HCT116 (cell line): ENCODE results near the gene CHTF18. TPM values are rescaled to one million over a fixed set of nuclear protein-coding genes. Genes with fewer than 3 reads are reported as not detected.

Source experiments
- ATAC-seq: fragments of 200-7000 bp; cut with Tn5 transposase; 2 replicates; pipeline ENCODE4 v1.9.1; 2020; ENCODE audit warnings: mild to moderate bottlenecking, moderate library complexity
- BruUV-seq: library from RNA; stranded (reverse); fragments of 400-500 nt; replicated peaks from 2 replicates; lab custom pipeline; 2021; lab: Mats Ljungman, UMichigan
- CTCF ChIA-PET: fragments of 300-600 bp; sonication (Branson Sonifier 250); formaldehyde crosslinking; loops from one replicate; lab custom pipeline; 2021; ENCODE audit warnings: antibody characterized with exemption; lab: Charles Lee
- POLR2A ChIA-PET: fragments of 300-600, 350-600 bp; sonication (Branson Sonifier 250); formaldehyde crosslinking; loops from one replicate; lab custom pipeline; 2021; ENCODE audit warnings: antibody characterized with exemption; lab: Charles Lee
- RAD21 ChIA-PET, 2 experiments: fragments of 300-600 bp; sonication (Branson Sonifier 250); formaldehyde crosslinking; loops; one replicate each; lab custom pipeline; 2023; ENCODE audit warnings: low total read pairs in 2 of 2; ENCODE audit not compliant: uncharacterized antibody in 2 of 2, unreplicated experiment in 2 of 2, low non-redundant PET in 1 of 2; lab: Charles Lee
- DNase-seq: peaks from one replicate; pipeline ENCODE4 v3.0.0-alpha.2; 2010; ENCODE audit warnings: low read depth, low spot score
- H2AFZ ChIP-seq: fragments of 200-600 bp; shearing (Covaris generic), sonication (generic); 2 replicates; pipeline ENCODE4 v1.6.1; 2017; ENCODE audit warnings: low read depth, mixed run types, mixed read lengths, antibody characterized with exemption, low read length; ENCODE audit not compliant: poor library complexity, severe bottlenecking
- H3K27ac ChIP-seq: 2 replicates; pipeline ENCODE4 v1.5.1; 2012; ENCODE audit warnings: low read depth, low read length
- H3K27me3 ChIP-seq: fragments of 200-600 bp; sonication (generic); 2 replicates; pipeline ENCODE4 v1.6.1; 2016; ENCODE audit warnings: mixed run types, low read length, mixed read lengths; ENCODE audit not compliant: insufficient read depth
- H3K36me3 ChIP-seq, 2 experiments: fragments of 200-500 bp in 1 of 2; fragments of 200-600 bp in 1 of 2; sonication (Bioruptor generic) in 1 of 2; sonication (generic) in 1 of 2; 2 replicates each; pipeline versions ENCODE4 v1.5.1 to v1.6.1; 2014 to 2016; ENCODE audit warnings: low read length in 2 of 2, inconsistent platforms in 1 of 2, mixed read lengths in 1 of 2, mixed run types in 1 of 2; ENCODE audit not compliant: insufficient read depth in 2 of 2, control insufficient read depth in 1 of 2
- H3K4me1 ChIP-seq, 2 experiments: fragments of 200-600 bp in 1 of 2; sonication (generic) in 1 of 2; 2 replicates each; pipeline versions ENCODE4 v1.5.1 to v1.6.1; 2012 to 2017; ENCODE audit warnings: low read length in 2 of 2, inconsistent platforms in 1 of 2, mild to moderate bottlenecking in 1 of 2, mixed read lengths in 1 of 2, mixed run types in 1 of 2, moderate library complexity in 1 of 2; ENCODE audit not compliant: insufficient read depth in 2 of 2, control insufficient read depth in 1 of 2
- H3K4me2 ChIP-seq: fragments of 200-600 bp; sonication (generic); 2 replicates; pipeline ENCODE4 v1.6.1; 2017; ENCODE audit warnings: mixed run types, low read length, mixed read lengths
- H3K4me3 ChIP-seq, 2 experiments: fragments of 200-600 bp in 1 of 2; sonication (generic) in 1 of 2; replicated peaks in 1 of 2; 2 replicates each; pipeline ENCODE4 v1.5.1; 2011 to 2016; ENCODE audit warnings: low read length in 2 of 2, control low read depth in 1 of 2, low read depth in 1 of 2, mild to moderate bottlenecking in 1 of 2, mixed read lengths in 1 of 2, mixed run types in 1 of 2
- H3K79me2 ChIP-seq: fragments of 200-600 bp; sonication (generic); 2 replicates; pipeline ENCODE4 v1.6.1; 2017; ENCODE audit warnings: mild to moderate bottlenecking, mixed run types, low read length, moderate library complexity, mixed read lengths; ENCODE audit not compliant: insufficient read depth
- H3K9ac ChIP-seq: fragments of 200-600 bp; sonication (generic); 2 replicates; pipeline ENCODE4 v1.6.1; 2016; ENCODE audit warnings: low read length, mixed read lengths
- H3K9me2 ChIP-seq: fragments of 200-600 bp; sonication (generic), shearing (Covaris generic); 2 replicates; pipeline ENCODE4 v1.6.1; 2017; ENCODE audit warnings: mixed run types, mild to moderate bottlenecking, moderate library complexity; ENCODE audit not compliant: insufficient read depth
- H3K9me3 ChIP-seq, 2 experiments: fragments of 200-500 bp in 1 of 2; fragments of 200-600 bp in 1 of 2; sonication (Bioruptor generic) in 1 of 2; sonication (generic) in 1 of 2; 2 replicates each; pipeline ENCODE4 v1.6.1; 2014 to 2017; ENCODE audit warnings: low read length in 2 of 2, mixed read lengths in 2 of 2, inconsistent platforms in 1 of 2, low read depth in 1 of 2, mild to moderate bottlenecking in 1 of 2, mixed run types in 1 of 2, moderate library complexity in 1 of 2; ENCODE audit not compliant: control insufficient read depth in 1 of 2, insufficient read depth in 1 of 2
- H4K20me1 ChIP-seq: fragments of 200-600 bp; sonication (generic), shearing (Covaris generic); 2 replicates; pipeline ENCODE4 v1.6.1; 2017; ENCODE audit warnings: mixed run types, mild to moderate bottlenecking, moderate library complexity; ENCODE audit not compliant: insufficient read depth
- CBX3 ChIP-seq: IDR thresholded peaks from 2 replicates; pipeline ENCODE4 v1.6.1; 2012; ENCODE audit warnings: low read depth
- CEBPB ChIP-seq: IDR thresholded peaks from 2 replicates; pipeline ENCODE4 v1.6.1; 2012; ENCODE audit warnings: low read depth
- ELF1 ChIP-seq: IDR thresholded peaks from 2 replicates; pipeline ENCODE4 v1.6.1; 2012; ENCODE audit warnings: low read depth, borderline replicate concordance
- EZH2phosphoT487 ChIP-seq: fragments of 200-600 bp; IDR thresholded peaks from 2 replicates; pipeline ENCODE4 v1.6.1; 2018; ENCODE audit warnings: antibody characterized with exemption, borderline replicate concordance
- FOSL1 ChIP-seq: IDR thresholded peaks from 2 replicates; pipeline ENCODE4 v1.6.1; 2012; ENCODE audit warnings: low read depth
- JUND ChIP-seq: IDR thresholded peaks from 2 replicates; pipeline ENCODE4 v1.6.1; 2012
- MAX ChIP-seq: IDR thresholded peaks from 2 replicates; pipeline ENCODE4 v1.6.1; 2012
- POLR2AphosphoS5 ChIP-seq: IDR thresholded peaks from 2 replicates; pipeline ENCODE4 v1.6.1; 2011; ENCODE audit warnings: mild to moderate bottlenecking, low read depth, low read length, moderate library complexity
- RAD21 ChIP-seq: IDR thresholded peaks from 2 replicates; pipeline ENCODE4 v1.6.1; 2012; ENCODE audit warnings: low read depth, mild to moderate bottlenecking
- SIN3A ChIP-seq: IDR thresholded peaks from 2 replicates; pipeline ENCODE4 v1.6.1; 2012; ENCODE audit warnings: low read depth
- SP1 ChIP-seq: IDR thresholded peaks from 2 replicates; pipeline ENCODE4 v1.6.1; 2012; ENCODE audit warnings: low read depth
- SRF ChIP-seq: IDR thresholded peaks from 2 replicates; pipeline ENCODE4 v1.6.1; 2012; ENCODE audit warnings: low read depth
- TCF7L2 ChIP-seq: IDR thresholded peaks from 2 replicates; pipeline ENCODE4 v1.7.0; 2011; ENCODE audit warnings: borderline replicate concordance, inconsistent platforms; ENCODE audit not compliant: insufficient read depth, insufficient read length; ENCODE audit errors: extremely low read depth
- YY1 ChIP-seq: IDR thresholded peaks from 2 replicates; pipeline ENCODE4 v1.6.1; 2011; ENCODE audit warnings: low read length, low read depth, moderate library complexity, mild to moderate bottlenecking; ENCODE audit not compliant: insufficient replicate concordance; ENCODE audit errors: extremely low read depth
- ZBTB33 ChIP-seq: IDR thresholded peaks from 2 replicates; pipeline ENCODE4 v1.6.1; 2011; ENCODE audit warnings: mild to moderate bottlenecking, low read length, moderate library complexity; ENCODE audit not compliant: insufficient replicate concordance; ENCODE audit errors: extremely low read depth
- ZFX ChIP-seq: fragments of 450-650 bp; IDR thresholded peaks from 2 replicates; pipeline ENCODE4 v1.6.1; 2017
- ZNF274 ChIP-seq: fragments of 200-500 bp; sonication (Bioruptor generic); IDR thresholded peaks from 2 replicates; pipeline ENCODE4 v1.6.1; 2014; ENCODE audit warnings: mild to moderate bottlenecking, low read depth, low read length, inconsistent platforms
- intact Hi-C: fragments of 100-400 bp; cut with micrococcal nuclease; formaldehyde crosslinking; loops from 2 replicates; pipeline ENCODE4 v1.10.0; 2022
- total RNA-seq: library from RNA; stranded (reverse); gene quantifications from one replicate; pipeline ENCODE4 v1.2.1, GENCODE V29; 2021; ENCODE audit not compliant: unreplicated experiment
- TF ChIP-seq, protein P1 (sequence below): IDR thresholded peaks from 2 replicates; pipeline ENCODE4 v1.6.1; 2012

CHTF18 gene
- total RNA-seq, 1 experiment from 2014 or later = 145 TPM

GRCh38 chr16:784431-784830, 4.0 kb upstream of the CHTF18 start:
- no peak overlapping the region for H3K4me2 ChIP-seq
- RAD21 ChIA-PET = no interaction called here
- BruUV-seq = no TSS peak
- peaks cover 5 to 32% of the 10 kb centered on the region in 2 experiments; a peak in 3 of 4 replicates for H3K4me1 ChIP-seq
- no peak overlapping the region for H3K4me3 ChIP-seq
- no peak for DNase-seq
- peaks cover 5 to 16% of the 10 kb centered on the region in 2 experiments; a peak in 3 of 4 replicates for H3K36me3 ChIP-seq
- H3K27me3 ChIP-seq = no peaks in the 10 kb centered on the region
- no peak overlapping the region for H3K9ac ChIP-seq
- CTCF ChIA-PET = interaction anchor here (0.7 to 2.2 kb wide), 5 partner anchors 11 to 72 kb away, joined by 3 to 19 read pairs (median 5); partner anchors contain the start of genes CIAO3 and MSLN
- H4K20me1 ChIP-seq = no peaks in the 10 kb centered on the region
- intact Hi-C loops = loop anchor here (2.0 kb wide), 1 partner anchor 40 kb away; no protein-coding TSS in a partner anchor
- POLR2A ChIA-PET = no interaction called here
- H3K9me3 ChIP-seq = no peaks in the 10 kb centered on the region
- no peaks in the 10 kb centered on the region for H3K9me2 ChIP-seq
- no peak overlapping the region for H2AFZ ChIP-seq
- H3K79me2 ChIP-seq = peaks cover 33% of the 10 kb centered on the region
- TF ChIP-seq SRF = no peak
- no peak for TF ChIP-seq TCF7L2
- no peak for TF ChIP-seq CEBPB
- TF ChIP-seq JUND = no peak
- no peak for TF ChIP-seq ELF1
- TF ChIP-seq SIN3A = no peak
- no peak for TF ChIP-seq SP1
- no peak for TF ChIP-seq MAX
- no peak for TF ChIP-seq ZBTB33
- TF ChIP-seq POLR2AphosphoS5 = no peak
- no peak for TF ChIP-seq ZFX
- no peak for TF ChIP-seq RAD21
- no peak for TF ChIP-seq ZNF274
- TF ChIP-seq EZH2phosphoT487 = no peak
- TF ChIP-seq CBX3 = no peak
- TF ChIP-seq, protein P1, sequence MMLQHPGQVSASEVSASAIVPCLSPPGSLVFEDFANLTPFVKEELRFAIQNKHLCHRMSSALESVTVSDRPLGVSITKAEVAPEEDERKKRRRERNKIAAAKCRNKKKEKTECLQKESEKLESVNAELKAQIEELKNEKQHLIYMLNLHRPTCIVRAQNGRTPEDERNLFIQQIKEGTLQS = no peak
- no peak for TF ChIP-seq FOSL1
- no peak for TF ChIP-seq YY1
- TF ChIP-seq, all 23 proteins: peak for 0
- no peak for ATAC-seq
- peak overlapping the region; percentile 60; the same call in 1 of the 2 replicates for H3K27ac ChIP-seq
